DOHH2 (cell line): ENCODE measurements around the gene SLC7A14.

Source experiments
- CTCF ChIP-seq: fragments of 200-600 bp; sonication (generic); IDR thresholded peaks from one replicate; pipeline ENCODE4 v1.5.1; 2014; ENCODE audit warnings: antibody characterized with exemption, mild to moderate bottlenecking, low read depth, low read length; ENCODE audit not compliant: poor library complexity, severe bottlenecking
- EZH2phosphoT487 ChIP-seq: fragments of 200-600 bp; sonication (generic); IDR thresholded peaks from 2 replicates; pipeline ENCODE4 v1.6.1; 2017; ENCODE audit warnings: borderline replicate concordance, mild to moderate bottlenecking, antibody characterized with exemption, low read length, moderate library complexity, mixed read lengths

- no peak for TF ChIP-seq CTCF
- no peak for TF ChIP-seq EZH2phosphoT487
These were observed 160.2 kb downstream of the SLC7A14 start for GRCh38 chr3:170425491-170426239.
